ENCODE measurements around the gene ADGRG3.

The ADGRG3 gene

DNA sequence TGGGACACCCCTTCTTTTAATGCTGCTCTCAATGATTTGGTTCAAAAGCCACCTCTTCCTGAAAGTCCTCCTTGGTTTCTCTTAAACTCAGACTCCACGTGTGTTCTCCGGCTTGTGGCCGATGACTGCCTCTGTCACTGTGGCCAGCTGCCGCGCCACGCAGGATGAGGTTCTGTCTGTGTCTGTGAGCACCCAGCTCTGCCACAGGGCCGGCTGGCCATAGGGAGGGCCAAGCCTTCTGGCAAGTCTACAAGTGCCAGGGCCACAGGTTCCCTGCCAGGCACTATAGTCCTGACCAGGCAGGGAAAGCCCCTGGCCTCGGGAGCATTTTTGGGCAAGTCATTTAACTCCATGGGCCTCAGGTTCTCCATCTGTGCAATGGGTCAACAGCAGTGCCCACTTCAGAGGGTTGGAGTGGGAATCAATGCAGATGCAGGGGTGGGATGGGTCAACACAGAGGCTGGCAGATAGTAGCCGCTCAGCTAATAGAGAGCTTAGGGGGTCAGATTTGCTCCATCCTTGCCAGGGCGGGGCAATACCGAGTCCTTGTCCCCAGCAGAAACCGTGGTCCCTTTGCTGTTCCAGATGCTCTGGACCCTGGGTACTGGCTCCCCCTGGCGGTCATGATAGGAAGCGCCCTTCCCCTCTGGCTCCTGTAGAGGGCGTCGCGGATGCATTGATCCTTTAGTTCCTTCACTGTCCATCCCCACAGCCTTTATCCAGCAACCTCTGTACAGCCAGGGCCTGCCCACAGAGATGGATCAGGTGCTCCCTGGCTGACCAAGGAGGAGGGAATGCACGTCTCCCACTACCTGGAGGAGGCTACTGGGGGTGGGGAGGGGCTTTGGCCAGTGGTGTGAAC is 19.3 kb upstream of the ADGRG3 start:
- TF ChIP-seq, protein P1, sequence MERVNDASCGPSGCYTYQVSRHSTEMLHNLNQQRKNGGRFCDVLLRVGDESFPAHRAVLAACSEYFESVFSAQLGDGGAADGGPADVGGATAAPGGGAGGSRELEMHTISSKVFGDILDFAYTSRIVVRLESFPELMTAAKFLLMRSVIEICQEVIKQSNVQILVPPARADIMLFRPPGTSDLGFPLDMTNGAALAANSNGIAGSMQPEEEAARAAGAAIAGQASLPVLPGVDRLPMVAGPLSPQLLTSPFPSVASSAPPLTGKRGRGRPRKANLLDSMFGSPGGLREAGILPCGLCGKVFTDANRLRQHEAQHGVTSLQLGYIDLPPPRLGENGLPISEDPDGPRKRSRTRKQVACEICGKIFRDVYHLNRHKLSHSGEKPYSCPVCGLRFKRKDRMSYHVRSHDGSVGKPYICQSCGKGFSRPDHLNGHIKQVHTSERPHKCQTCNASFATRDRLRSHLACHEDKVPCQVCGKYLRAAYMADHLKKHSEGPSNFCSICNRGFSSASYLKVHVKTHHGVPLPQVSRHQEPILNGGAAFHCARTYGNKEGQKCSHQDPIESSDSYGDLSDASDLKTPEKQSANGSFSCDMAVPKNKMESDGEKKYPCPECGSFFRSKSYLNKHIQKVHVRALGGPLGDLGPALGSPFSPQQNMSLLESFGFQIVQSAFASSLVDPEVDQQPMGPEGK (CRISPR knock-in tag; IDR thresholded peaks at IDR 0.05; ENCODE audit: borderline replicate concordance), result no peak
- TF ChIP-seq, protein P2, sequence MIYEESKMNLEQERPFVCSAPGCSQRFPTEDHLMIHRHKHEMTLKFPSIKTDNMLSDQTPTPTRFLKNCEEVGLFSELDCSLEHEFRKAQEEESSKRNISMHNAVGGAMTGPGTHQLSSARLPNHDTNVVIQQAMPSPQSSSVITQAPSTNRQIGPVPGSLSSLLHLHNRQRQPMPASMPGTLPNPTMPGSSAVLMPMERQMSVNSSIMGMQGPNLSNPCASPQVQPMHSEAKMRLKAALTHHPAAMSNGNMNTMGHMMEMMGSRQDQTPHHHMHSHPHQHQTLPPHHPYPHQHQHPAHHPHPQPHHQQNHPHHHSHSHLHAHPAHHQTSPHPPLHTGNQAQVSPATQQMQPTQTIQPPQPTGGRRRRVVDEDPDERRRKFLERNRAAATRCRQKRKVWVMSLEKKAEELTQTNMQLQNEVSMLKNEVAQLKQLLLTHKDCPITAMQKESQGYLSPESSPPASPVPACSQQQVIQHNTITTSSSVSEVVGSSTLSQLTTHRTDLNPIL (CRISPR knock-in tag; IDR thresholded peaks at IDR 0.05; ENCODE audit: low read depth), result no peak
- TF ChIP-seq PPARA (CRISPR knock-in tag; IDR thresholded peaks at IDR 0.05; ENCODE audit: borderline replicate concordance) (no peak), ISL1 (CRISPR knock-in tag; IDR thresholded peaks at IDR 0.05) (no peak), GLIS3 (CRISPR knock-in tag; IDR thresholded peaks at IDR 0.05) (no peak), ZNF70 (CRISPR knock-in tag; IDR thresholded peaks at IDR 0.05) (no peak), ARNTL (CRISPR knock-in tag; IDR thresholded peaks at IDR 0.05; ENCODE audit: borderline replicate concordance, low read depth) (no peak), OSR1 (CRISPR knock-in tag; IDR thresholded peaks at IDR 0.05) (no peak), ZNF565 (CRISPR knock-in tag; conservative IDR thresholded peaks at IDR 0.05; ENCODE audit: low read depth) (no peak), CSDC2 (CRISPR knock-in tag; IDR thresholded peaks at IDR 0.05) (no peak), TOX (CRISPR knock-in tag; IDR thresholded peaks at IDR 0.05; ENCODE audit: borderline replicate concordance) (no peak), ZNF8 (CRISPR knock-in tag; IDR thresholded peaks at IDR 0.05) (no peak), ZFP3 (CRISPR knock-in tag; IDR thresholded peaks at IDR 0.05) (no peak), SNAI2 (CRISPR knock-in tag; IDR thresholded peaks at IDR 0.05) (no peak), ESRRG (CRISPR knock-in tag; IDR thresholded peaks at IDR 0.05) (no peak), ZC3H10 (CRISPR knock-in tag; IDR thresholded peaks at IDR 0.05) (no peak)
- TF ChIP-seq, protein P3, sequence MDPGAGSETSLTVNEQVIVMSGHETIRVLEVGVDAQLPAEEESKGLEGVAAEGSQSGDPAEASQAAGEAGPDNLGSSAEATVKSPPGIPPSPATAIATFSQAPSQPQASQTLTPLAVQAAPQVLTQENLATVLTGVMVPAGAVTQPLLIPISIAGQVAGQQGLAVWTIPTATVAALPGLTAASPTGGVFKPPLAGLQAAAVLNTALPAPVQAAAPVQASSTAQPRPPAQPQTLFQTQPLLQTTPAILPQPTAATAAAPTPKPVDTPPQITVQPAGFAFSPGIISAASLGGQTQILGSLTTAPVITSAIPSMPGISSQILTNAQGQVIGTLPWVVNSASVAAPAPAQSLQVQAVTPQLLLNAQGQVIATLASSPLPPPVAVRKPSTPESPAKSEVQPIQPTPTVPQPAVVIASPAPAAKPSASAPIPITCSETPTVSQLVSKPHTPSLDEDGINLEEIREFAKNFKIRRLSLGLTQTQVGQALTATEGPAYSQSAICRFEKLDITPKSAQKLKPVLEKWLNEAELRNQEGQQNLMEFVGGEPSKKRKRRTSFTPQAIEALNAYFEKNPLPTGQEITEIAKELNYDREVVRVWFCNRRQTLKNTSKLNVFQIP (CRISPR knock-in tag; IDR thresholded peaks at IDR 0.05; ENCODE audit: borderline replicate concordance, low read depth), result no peak
- peak; percentile 85 for ATAC-seq

DNA sequence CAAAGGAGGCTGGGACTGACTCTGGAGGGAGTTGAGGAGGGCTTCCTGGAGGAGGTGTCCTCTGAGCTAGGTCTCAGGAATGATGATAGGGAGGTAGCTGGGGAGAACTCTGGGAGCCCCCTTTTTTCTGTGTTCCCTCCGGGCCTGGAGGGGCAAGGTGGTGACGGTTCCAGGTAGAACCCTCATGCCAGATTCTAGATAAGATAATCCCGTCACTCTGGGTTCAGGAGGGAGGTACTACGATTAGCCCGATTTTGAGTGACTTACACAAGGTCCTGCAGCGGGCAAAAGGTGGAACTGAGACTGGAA is 18.7 kb upstream of the ADGRG3 start:
- TF ChIP-seq, protein P2 (CRISPR knock-in tag; IDR thresholded peaks at IDR 0.05; ENCODE audit: low read depth), result no peak
- TF ChIP-seq ZFP3 (CRISPR knock-in tag; IDR thresholded peaks at IDR 0.05), result no peak
- TF ChIP-seq ESRRG (CRISPR knock-in tag; IDR thresholded peaks at IDR 0.05), result no peak
- TF ChIP-seq, protein P3 (CRISPR knock-in tag; IDR thresholded peaks at IDR 0.05; ENCODE audit: borderline replicate concordance, low read depth), result no peak
- TF ChIP-seq TOX (CRISPR knock-in tag; IDR thresholded peaks at IDR 0.05; ENCODE audit: borderline replicate concordance), result no peak
- TF ChIP-seq, protein P4, sequence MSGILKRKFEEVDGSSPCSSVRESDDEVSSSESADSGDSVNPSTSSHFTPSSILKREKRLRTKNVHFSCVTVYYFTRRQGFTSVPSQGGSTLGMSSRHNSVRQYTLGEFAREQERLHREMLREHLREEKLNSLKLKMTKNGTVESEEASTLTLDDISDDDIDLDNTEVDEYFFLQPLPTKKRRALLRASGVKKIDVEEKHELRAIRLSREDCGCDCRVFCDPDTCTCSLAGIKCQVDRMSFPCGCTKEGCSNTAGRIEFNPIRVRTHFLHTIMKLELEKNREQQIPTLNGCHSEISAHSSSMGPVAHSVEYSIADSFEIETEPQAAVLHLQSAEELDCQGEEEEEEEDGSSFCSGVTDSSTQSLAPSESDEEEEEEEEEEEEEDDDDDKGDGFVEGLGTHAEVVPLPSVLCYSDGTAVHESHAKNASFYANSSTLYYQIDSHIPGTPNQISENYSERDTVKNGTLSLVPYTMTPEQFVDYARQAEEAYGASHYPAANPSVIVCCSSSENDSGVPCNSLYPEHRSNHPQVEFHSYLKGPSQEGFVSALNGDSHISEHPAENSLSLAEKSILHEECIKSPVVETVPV (CRISPR knock-in tag; IDR thresholded peaks at IDR 0.05), result no peak
- no peak for TF ChIP-seq OSR1 (CRISPR knock-in tag; IDR thresholded peaks at IDR 0.05)
- no peak for TF ChIP-seq TCF4 (CRISPR knock-in tag; IDR thresholded peaks at IDR 0.05; ENCODE audit: borderline replicate concordance)
- no peak for TF ChIP-seq GLIS3 (CRISPR knock-in tag; IDR thresholded peaks at IDR 0.05)
- no peak for TF ChIP-seq ZFP30 (CRISPR knock-in tag; IDR thresholded peaks at IDR 0.05)
- TF ChIP-seq PPARA (CRISPR knock-in tag; IDR thresholded peaks at IDR 0.05; ENCODE audit: borderline replicate concordance), result no peak
- no peak for TF ChIP-seq ARNTL (CRISPR knock-in tag; IDR thresholded peaks at IDR 0.05; ENCODE audit: borderline replicate concordance, low read depth)
- ATAC-seq, result no peak
